IMR-90 (cell line): ENCODE measurements around the gene RAC2. TPM values are rescaled to one million over a fixed set of nuclear protein-coding genes. Genes with fewer than 3 reads are reported as not detected.

Experiments
- ATAC-seq: fragments of 200-7000 bp; cut with Tn5 transposase; 2 replicates; pipeline ENCODE4 v1.9.1; 2020; ENCODE audit warnings: low read depth, mild to moderate bottlenecking, moderate library complexity
- BruUV-seq: library from RNA; stranded (reverse); fragments of 400-500 nt; replicated peaks from 2 replicates; lab custom pipeline; 2021; lab: Mats Ljungman, UMichigan
- CTCF ChIA-PET: fragments of 300-600 bp; formaldehyde crosslinking; extraction: SDS; loops from one replicate; lab custom pipeline; 2021; ENCODE audit warnings: antibody characterized with exemption; lab: Yijun Ruan, JAX
- POLR2A ChIA-PET: fragments of 300-600 bp; sonication (Branson Sonifier 250); formaldehyde crosslinking; loops from one replicate; lab custom pipeline; 2022; ENCODE audit warnings: antibody characterized with exemption; ENCODE audit not compliant: unreplicated experiment; lab: Charles Lee
- DNase-seq: peaks from one replicate; pipeline ENCODE4 v3.0.0; 2013
- H2AFZ ChIP-seq: replicated peaks from 2 replicates; pipeline ENCODE3; 2013; ENCODE audit warnings: low read length, mild to moderate bottlenecking; ENCODE audit not compliant: poor library complexity
- H2AK5ac ChIP-seq: 2 replicates; pipeline ENCODE4 v1.6.1; 2013; ENCODE audit warnings: low read depth, low read length, inconsistent platforms
- H2AK9ac ChIP-seq: replicated peaks from 2 replicates; pipeline ENCODE3; 2013; ENCODE audit warnings: mild to moderate bottlenecking, low read depth, low read length, moderate library complexity; ENCODE audit not compliant: poor library complexity
- H2BK120ac ChIP-seq: 2 replicates; pipeline ENCODE4 v1.6.1; 2013; ENCODE audit warnings: low read depth, low read length, inconsistent platforms
- H2BK15ac ChIP-seq: 3 replicates; pipeline ENCODE4 v1.6.1; 2013; ENCODE audit warnings: low read depth, low read length, inconsistent platforms
- H2BK20ac ChIP-seq: 2 replicates; pipeline ENCODE4 v1.6.1; 2013; ENCODE audit warnings: low read depth, mild to moderate bottlenecking, inconsistent platforms, low read length, moderate library complexity
- H2BK5ac ChIP-seq: 2 replicates; pipeline ENCODE4 v1.6.1; 2013; ENCODE audit warnings: mild to moderate bottlenecking, low read depth, low read length, inconsistent platforms; ENCODE audit not compliant: poor library complexity, severe bottlenecking
- H3K14ac ChIP-seq: replicated peaks from 2 replicates; pipeline ENCODE4 v1.6.1; 2013; ENCODE audit warnings: low read depth, low read length, inconsistent platforms
- H3K18ac ChIP-seq: 2 replicates; pipeline ENCODE4 v1.6.1; 2013; ENCODE audit warnings: low read depth, low read length, control low read depth
- H3K23ac ChIP-seq: 2 replicates; pipeline ENCODE4 v1.6.1; 2013; ENCODE audit warnings: low read depth, low read length, inconsistent platforms
- H3K27ac ChIP-seq: 2 replicates; pipeline ENCODE4 v1.5.1; 2013; ENCODE audit warnings: mild to moderate bottlenecking, control low read depth, low read length; ENCODE audit not compliant: insufficient read depth
- H3K27me3 ChIP-seq: 2 replicates; pipeline ENCODE4 v1.6.1; 2013; ENCODE audit warnings: low read length; ENCODE audit not compliant: control insufficient read depth, insufficient read depth
- H3K36me3 ChIP-seq: 2 replicates; pipeline ENCODE4 v1.6.1; 2013; ENCODE audit warnings: low read length, mixed read lengths; ENCODE audit not compliant: control insufficient read depth, insufficient read depth
- H3K4ac ChIP-seq: 2 replicates; pipeline ENCODE4 v1.6.1; 2013; ENCODE audit warnings: low read depth, low read length, inconsistent platforms
- H3K4me1 ChIP-seq: 2 replicates; pipeline ENCODE4 v1.6.1; 2013; ENCODE audit warnings: low read length, mixed read lengths; ENCODE audit not compliant: control insufficient read depth, insufficient read depth
- H3K4me2 ChIP-seq: 2 replicates; pipeline ENCODE4 v1.6.1; 2013; ENCODE audit warnings: low read depth, mild to moderate bottlenecking, control low read depth, low read length, moderate library complexity
- H3K4me3 ChIP-seq: 2 replicates; pipeline ENCODE4 v1.5.1; 2013; ENCODE audit warnings: low read depth, mild to moderate bottlenecking, control low read depth, low read length, moderate library complexity; ENCODE audit not compliant: insufficient read depth
- H3K56ac ChIP-seq: 2 replicates; pipeline ENCODE4 v1.6.1; 2013; ENCODE audit warnings: low read length, inconsistent platforms; ENCODE audit not compliant: insufficient read depth; ENCODE audit errors: extremely low read depth
- H3K79me1 ChIP-seq, 2 experiments: 2 replicates each; pipeline ENCODE4 v1.6.1; 2013; ENCODE audit warnings: low read length in 2 of 2, inconsistent platforms in 1 of 2, low read depth in 1 of 2
- H3K9ac ChIP-seq: 2 replicates; pipeline ENCODE4 v1.6.1; 2013; ENCODE audit warnings: low read depth, low read length, control low read depth
- H3K9me1 ChIP-seq: 2 replicates; pipeline ENCODE4 v1.6.1; 2013; ENCODE audit warnings: low read length, inconsistent platforms; ENCODE audit not compliant: insufficient read depth
- H3K9me3 ChIP-seq: 2 replicates; pipeline ENCODE4 v1.6.1; 2013; ENCODE audit warnings: low read length; ENCODE audit not compliant: control insufficient read depth, insufficient read depth
- H4K20me1 ChIP-seq: 2 replicates; pipeline ENCODE4 v1.6.1; 2013; ENCODE audit warnings: low read length, inconsistent platforms; ENCODE audit not compliant: insufficient read depth
- H4K5ac ChIP-seq: 2 replicates; pipeline ENCODE4 v1.6.1; 2013; ENCODE audit warnings: mild to moderate bottlenecking, low read depth, low read length, control low read depth
- H4K8ac ChIP-seq, 2 experiments: 2 replicates each; pipeline ENCODE4 v1.6.1; 2013; ENCODE audit warnings: low read depth in 2 of 2, low read length in 2 of 2, control low read depth in 1 of 2, inconsistent platforms in 1 of 2
- H4K91ac ChIP-seq: 2 replicates; pipeline ENCODE4 v1.6.1; 2013; ENCODE audit warnings: low read depth, low read length, inconsistent platforms; ENCODE audit not compliant: insufficient read depth
- BHLHE40 ChIP-seq: fragments of 150-350 bp; IDR thresholded peaks from 2 replicates; pipeline ENCODE4 v1.6.1; 2016; ENCODE audit warnings: mild to moderate bottlenecking, low read depth, low read length
- CEBPB ChIP-seq: IDR thresholded peaks from 2 replicates; pipeline ENCODE4 v1.6.1; 2012; ENCODE audit warnings: low read depth, low read length, improper control_type of control experiment
- CHD1 ChIP-seq: IDR thresholded peaks from 2 replicates; pipeline ENCODE4 v1.6.1; 2012; ENCODE audit warnings: low read depth, low read length, improper control_type of control experiment
- FOS ChIP-seq: fragments of 150-350 bp; IDR thresholded peaks from 2 replicates; pipeline ENCODE4 v1.6.1; 2016; ENCODE audit warnings: low read depth, low read length
- MAFK ChIP-seq: IDR thresholded peaks from 2 replicates; pipeline ENCODE4 v1.6.1; 2012; ENCODE audit warnings: low read depth, low read length, improper control_type of control experiment
- MAZ ChIP-seq: IDR thresholded peaks from 2 replicates; pipeline ENCODE4 v1.6.1; 2012; ENCODE audit warnings: low read depth, mild to moderate bottlenecking, low read length, improper control_type of control experiment, moderate library complexity, borderline replicate concordance
- MXI1 ChIP-seq: IDR thresholded peaks from 2 replicates; pipeline ENCODE4 v1.6.1; 2012; ENCODE audit warnings: low read depth, mild to moderate bottlenecking, low read length, moderate library complexity, borderline replicate concordance
- NFE2L2 ChIP-seq: fragments of 150-350 bp; IDR thresholded peaks from 2 replicates; pipeline ENCODE4 v1.6.1; 2016; ENCODE audit warnings: low read depth, mild to moderate bottlenecking, low read length
- POLR2A ChIP-seq: IDR thresholded peaks from 2 replicates; pipeline ENCODE4 v1.6.1; 2012; ENCODE audit warnings: mild to moderate bottlenecking, low read depth, low read length
- RAD21 ChIP-seq: IDR thresholded peaks from 2 replicates; pipeline ENCODE4 v1.6.1; 2012; ENCODE audit warnings: low read length, improper control_type of control experiment
- RCOR1 ChIP-seq: IDR thresholded peaks from 2 replicates; pipeline ENCODE4 v1.6.1; 2012; ENCODE audit warnings: mild to moderate bottlenecking, low read length, improper control_type of control experiment; ENCODE audit not compliant: insufficient replicate concordance
- SMC3 ChIP-seq: fragments of 150-350 bp; IDR thresholded peaks from 2 replicates; pipeline ENCODE4 v1.6.1; 2016; ENCODE audit warnings: low read depth, mild to moderate bottlenecking, antibody characterized with exemption, low read length, moderate library complexity
- WGBS, 2 experiments: methylation state at CpG; one replicate each; pipeline versions ENCODE4 v1.1.5 to v1.1.7; 2013; ENCODE audit warnings: missing lambda C conversion rate in 2 of 2; ENCODE audit not compliant: insufficient read length in 1 of 2; ENCODE audit errors: extremely low coverage in 2 of 2; 5-methylcytosine and 5-hydroxymethylcytosine counted together
- dilution Hi-C: fragments of 300-500 bp; cut with HindIII; formaldehyde crosslinking; loops from one replicate; pipeline ENCODE4 v1.14.3; 2018; ENCODE audit warnings: low sequenced_read_pairs; ENCODE audit not compliant: unreplicated experiment
- in situ Hi-C: fragments of 300-500 bp; cut with MboI; formaldehyde crosslinking; loops from 3 replicates; pipeline ENCODE4 v1.14.3; 2019; ENCODE audit warnings: low sequenced_read_pairs, inconsistent platforms, mixed read lengths
- intact Hi-C: fragments of 100-400 bp; cut with micrococcal nuclease; formaldehyde crosslinking; loops from 2 replicates; pipeline ENCODE4 v1.10.0; 2022
- polyA plus RNA-seq, 3 experiments: library from polyadenylated mRNA; depleted of rRNA; stranded (reverse); fragments of >200 nt; gene quantifications; 2 replicates each; pipeline ENCODE4 v1.2.3, GENCODE V29; 2012; ENCODE audit warnings: low replicate concordance in 1 of 3
- total RNA-seq: library from RNA; depleted of rRNA; stranded (reverse); fragments of >200 nt; gene quantifications from 2 replicates; pipeline ENCODE4 v1.2.3, GENCODE V29; 2012
- TF ChIP-seq, protein P1 (sequence below): fragments of 150-350 bp; IDR thresholded peaks from 2 replicates; pipeline ENCODE4 v1.6.1; 2017; ENCODE audit warnings: mild to moderate bottlenecking, antibody characterized with exemption, low read length, low read depth
- TF ChIP-seq, protein P2 (sequence below): conservative IDR thresholded peaks from 2 replicates; pipeline ENCODE4 v1.5.1; 2012; ENCODE audit warnings: mild to moderate bottlenecking, low read depth, low read length, improper control_type of control experiment
- TF ChIP-seq, protein P3 (sequence below): fragments of 150-350 bp; IDR thresholded peaks from 2 replicates; pipeline ENCODE4 v1.6.1; 2016; ENCODE audit warnings: low read depth, mild to moderate bottlenecking, low read length, moderate library complexity, borderline replicate concordance

The RAC2 gene
- total and polyA plus RNA-seq, 2 of the 4 experiments (the other 2 are of a cell fraction): 10.0 to 72.3 TPM

DNA sequence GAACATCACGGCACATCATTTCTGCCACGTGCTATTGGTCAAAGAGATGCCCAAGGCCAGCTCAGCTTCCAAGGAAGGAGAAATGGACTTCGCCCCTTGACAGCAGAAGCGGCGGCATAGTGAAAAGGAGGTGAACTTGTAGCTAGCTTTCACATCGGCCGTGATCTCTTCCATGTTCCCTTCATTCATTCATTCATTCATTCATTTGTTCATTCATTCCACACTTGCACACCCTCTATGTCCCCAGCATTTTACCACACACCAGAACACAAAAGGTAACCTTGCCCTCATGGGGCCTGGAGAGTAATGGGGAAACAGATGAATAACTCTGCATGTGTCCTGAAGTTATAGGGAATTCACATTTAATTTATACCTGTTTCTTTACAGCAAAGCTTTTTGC is 37.1 kb upstream of the RAC2 start:
- peak overlapping the region; percentile 13 for H2AFZ ChIP-seq
- no peak overlapping the region for H2BK15ac ChIP-seq
- TF ChIP-seq BHLHE40 (no peak), RAD21 (no peak), FOS (no peak), RCOR1 (no peak), MAFK (no peak), POLR2A (no peak), NFE2L2 (no peak), CEBPB (no peak), CHD1 (no peak), MAZ (no peak), MXI1 (no peak), SMC3 (no peak)
- TF ChIP-seq, protein P1, sequence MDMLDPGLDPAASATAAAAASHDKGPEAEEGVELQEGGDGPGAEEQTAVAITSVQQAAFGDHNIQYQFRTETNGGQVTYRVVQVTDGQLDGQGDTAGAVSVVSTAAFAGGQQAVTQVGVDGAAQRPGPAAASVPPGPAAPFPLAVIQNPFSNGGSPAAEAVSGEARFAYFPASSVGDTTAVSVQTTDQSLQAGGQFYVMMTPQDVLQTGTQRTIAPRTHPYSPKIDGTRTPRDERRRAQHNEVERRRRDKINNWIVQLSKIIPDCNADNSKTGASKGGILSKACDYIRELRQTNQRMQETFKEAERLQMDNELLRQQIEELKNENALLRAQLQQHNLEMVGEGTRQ: no peak
- TF ChIP-seq, protein P2, sequence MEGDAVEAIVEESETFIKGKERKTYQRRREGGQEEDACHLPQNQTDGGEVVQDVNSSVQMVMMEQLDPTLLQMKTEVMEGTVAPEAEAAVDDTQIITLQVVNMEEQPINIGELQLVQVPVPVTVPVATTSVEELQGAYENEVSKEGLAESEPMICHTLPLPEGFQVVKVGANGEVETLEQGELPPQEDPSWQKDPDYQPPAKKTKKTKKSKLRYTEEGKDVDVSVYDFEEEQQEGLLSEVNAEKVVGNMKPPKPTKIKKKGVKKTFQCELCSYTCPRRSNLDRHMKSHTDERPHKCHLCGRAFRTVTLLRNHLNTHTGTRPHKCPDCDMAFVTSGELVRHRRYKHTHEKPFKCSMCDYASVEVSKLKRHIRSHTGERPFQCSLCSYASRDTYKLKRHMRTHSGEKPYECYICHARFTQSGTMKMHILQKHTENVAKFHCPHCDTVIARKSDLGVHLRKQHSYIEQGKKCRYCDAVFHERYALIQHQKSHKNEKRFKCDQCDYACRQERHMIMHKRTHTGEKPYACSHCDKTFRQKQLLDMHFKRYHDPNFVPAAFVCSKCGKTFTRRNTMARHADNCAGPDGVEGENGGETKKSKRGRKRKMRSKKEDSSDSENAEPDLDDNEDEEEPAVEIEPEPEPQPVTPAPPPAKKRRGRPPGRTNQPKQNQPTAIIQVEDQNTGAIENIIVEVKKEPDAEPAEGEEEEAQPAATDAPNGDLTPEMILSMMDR: no peak
- TF ChIP-seq, protein P3, sequence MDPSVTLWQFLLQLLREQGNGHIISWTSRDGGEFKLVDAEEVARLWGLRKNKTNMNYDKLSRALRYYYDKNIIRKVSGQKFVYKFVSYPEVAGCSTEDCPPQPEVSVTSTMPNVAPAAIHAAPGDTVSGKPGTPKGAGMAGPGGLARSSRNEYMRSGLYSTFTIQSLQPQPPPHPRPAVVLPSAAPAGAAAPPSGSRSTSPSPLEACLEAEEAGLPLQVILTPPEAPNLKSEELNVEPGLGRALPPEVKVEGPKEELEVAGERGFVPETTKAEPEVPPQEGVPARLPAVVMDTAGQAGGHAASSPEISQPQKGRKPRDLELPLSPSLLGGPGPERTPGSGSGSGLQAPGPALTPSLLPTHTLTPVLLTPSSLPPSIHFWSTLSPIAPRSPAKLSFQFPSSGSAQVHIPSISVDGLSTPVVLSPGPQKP: no peak
- no peak overlapping the region for H3K9ac ChIP-seq
- no peak overlapping the region for H3K4ac ChIP-seq
- H4K8ac ChIP-seq: no peak overlapping the region
- intact Hi-C loops (no loop called here), dilution Hi-C loops (no loop called here), in situ Hi-C loops (no loop called here)
- H3K4me3 ChIP-seq: no peak overlapping the region
- 0 out of 2 replicates have a peak overlapping the region, but pooled peaks have one; percentile 15 for H3K14ac ChIP-seq
- CTCF ChIA-PET: no interaction called here
- no peak overlapping the region for H4K91ac ChIP-seq
- no peaks in the 10 kb centered on the region for H4K20me1 ChIP-seq
- H2BK120ac ChIP-seq: no peak overlapping the region
- H3K27me3 ChIP-seq: peaks cover 1% of the 10 kb centered on the region; the same call in 1 of the 2 replicates
- no peak overlapping the region for H3K27ac ChIP-seq
- no peak overlapping the region for H2AK9ac ChIP-seq
- no peak for DNase-seq
- H3K56ac ChIP-seq: no peak overlapping the region
- no peak overlapping the region for H2BK20ac ChIP-seq
- peaks cover 9% of the 10 kb centered on the region; the same call in 1 of the 2 replicates for H3K9me1 ChIP-seq
- H3K9me3 ChIP-seq: peaks cover 5% of the 10 kb centered on the region
- no CpG with 5 or more reads among the region's 7 CpGs for WGBS, 2 experiments
- no peaks in the 10 kb centered on the region; the same call in 1 of the 2 replicates for H3K4me1 ChIP-seq
- no peaks in the 10 kb centered on the region for H3K79me1 ChIP-seq
- no peak overlapping the region for H4K5ac ChIP-seq
- no peak overlapping the region for H3K23ac ChIP-seq
- BruUV-seq: no TSS peak
- H2AK5ac ChIP-seq: no peak overlapping the region
- no peaks in the 10 kb centered on the region for H3K36me3 ChIP-seq
- H3K18ac ChIP-seq: no peak overlapping the region
- ATAC-seq: no peak
- POLR2A ChIA-PET: no interaction called here
- H2BK5ac ChIP-seq: no peak overlapping the region
- no peak overlapping the region for H3K4me2 ChIP-seq
